NK-92 (cell line): Measurements from ENCODE around the gene AGPAT2.

Experiments
- DNase-seq: peaks from one replicate; lab custom pipeline; 2025; ENCODE audit not compliant: unreplicated experiment; lab: John Stamatoyannopoulos, UW

AGPAT2 gene

DNA sequence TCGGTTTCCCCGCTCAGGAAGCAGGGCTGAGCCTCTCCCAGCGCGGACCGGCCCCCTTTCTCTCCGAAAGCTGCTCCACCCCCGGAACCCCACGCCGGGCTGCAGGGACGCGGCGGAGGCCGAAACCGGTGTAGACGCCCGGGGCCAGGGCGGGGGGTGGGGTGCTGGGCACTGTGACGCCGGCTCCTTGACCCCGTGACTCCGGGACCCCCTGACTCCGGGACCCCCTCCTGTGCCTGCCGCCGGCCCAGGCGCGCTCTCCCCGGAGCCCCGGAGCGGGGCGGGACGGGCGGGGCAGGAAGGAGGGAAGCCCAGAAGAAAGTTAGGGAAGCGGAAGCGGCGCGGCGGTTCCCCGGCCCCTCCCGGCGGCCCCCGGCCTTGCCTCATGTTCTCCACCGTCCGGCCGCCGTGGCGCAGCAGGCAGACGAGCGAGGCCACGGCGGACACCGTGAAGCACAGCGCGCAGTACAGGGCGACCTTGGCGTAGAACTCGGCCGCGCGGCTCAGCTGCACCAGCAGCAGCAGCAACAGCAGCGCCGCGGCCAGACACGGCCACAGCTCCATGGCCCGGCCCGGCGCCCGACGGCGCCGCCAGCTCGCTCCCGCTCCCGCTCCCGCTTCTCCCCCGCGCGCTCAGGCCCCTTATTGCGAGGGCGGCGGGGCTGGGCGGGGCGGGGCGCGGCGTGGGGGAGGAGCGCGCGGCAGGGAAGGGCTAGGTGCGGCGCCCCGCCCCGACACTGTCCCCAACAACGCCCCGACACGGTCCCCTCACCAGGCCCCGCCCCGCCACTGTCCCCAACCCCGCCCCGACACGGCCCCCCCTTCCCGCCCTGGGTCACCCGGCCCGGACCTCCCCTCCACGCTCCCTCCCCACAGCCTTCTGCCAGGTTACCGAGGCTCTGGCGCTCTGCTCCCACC, at the start of gene AGPAT2:
TSS of gene AGPAT2 (minus strand) at position 664 of the 918 bp plus-strand sequence. CDS start at position 564, 100 bp downstream.
- DNase-seq = no peak

DNA sequence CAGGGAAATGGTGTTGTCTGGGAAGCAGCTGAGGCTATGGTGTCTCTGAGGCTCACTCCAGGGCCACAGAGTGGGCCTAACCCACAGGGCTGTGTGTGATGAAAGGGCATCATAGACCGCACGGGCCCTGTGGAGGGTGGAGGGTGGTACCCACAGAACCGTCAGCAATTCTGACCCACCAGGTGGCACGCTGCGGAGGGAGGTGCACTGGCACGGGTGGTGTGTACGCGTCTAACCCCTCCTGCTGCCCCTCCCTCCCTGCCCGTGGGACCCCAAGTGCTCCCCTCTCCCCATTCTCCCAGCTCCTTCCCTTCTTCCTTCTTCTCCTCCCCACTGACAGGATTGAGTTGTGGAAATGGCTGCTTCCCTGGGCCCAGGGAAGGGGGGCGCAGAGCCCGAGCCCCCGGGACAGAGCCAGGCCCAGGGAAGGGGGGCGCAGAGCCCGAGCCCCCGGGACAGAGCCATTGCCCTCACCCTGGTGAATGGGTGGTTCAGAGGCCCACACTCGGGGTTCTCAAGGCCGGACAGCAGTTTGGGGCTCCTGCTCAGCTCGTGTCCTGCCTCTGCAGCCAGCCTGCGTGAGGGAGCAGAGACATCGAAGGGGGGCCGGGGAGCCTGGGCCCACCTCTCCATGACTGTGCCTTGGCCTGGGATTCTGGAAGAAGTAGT, 48.7 kb upstream of the AGPAT2 start:
- DNase-seq = no peak

DNA sequence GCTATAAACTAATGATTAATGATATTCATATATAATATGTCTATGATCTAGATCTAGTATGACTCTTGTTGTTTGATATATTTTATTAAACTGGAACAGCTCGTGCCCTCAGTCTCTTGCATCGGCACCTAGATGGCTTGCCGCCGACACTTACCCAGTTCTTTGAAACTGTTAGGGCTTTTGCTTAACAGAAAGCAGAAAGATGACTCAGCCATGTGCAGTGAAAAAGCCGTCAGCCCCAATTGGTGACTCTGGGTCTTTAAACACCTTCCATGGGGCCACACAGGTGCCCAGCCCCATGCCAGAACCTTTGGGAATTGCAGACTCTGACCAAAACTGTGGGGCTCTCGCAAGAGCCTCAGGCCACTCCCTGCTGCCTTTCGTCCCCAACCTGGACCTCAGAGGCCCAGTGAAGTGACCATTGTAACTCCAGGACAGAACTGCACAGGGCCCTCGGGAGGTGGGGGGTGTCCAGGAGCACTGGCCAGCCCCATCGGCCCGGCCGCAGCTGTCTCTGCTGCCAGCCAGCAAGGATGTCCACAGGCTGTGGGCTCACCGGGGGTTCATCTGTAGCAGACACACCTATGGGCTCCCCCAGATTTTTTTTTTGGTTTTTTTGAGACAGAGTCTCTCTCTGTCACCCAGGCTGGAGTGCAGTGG, 47.7 kb upstream of the AGPAT2 start:
- no peak for DNase-seq

DNA sequence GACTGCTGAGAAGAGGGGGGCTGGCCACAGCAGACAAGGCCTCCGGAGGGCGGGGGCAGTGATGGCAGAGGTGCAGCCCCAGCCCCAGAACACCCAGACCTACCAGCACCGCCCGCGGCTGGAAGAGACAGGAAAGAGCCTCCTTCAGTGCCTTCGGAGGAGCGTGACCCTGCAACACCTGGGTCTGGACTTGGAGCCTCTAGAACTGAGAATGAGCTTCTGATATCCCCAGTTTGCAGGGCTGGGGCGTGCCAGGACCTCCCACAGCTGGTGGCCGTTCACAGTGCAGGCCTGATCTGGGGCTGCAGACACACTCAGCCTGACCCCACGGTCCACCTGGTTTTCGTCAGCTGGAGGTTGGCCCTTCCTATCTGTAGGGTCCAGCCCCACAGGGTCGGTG, 46.4 kb upstream of the AGPAT2 start:
- no peak for DNase-seq

DNA sequence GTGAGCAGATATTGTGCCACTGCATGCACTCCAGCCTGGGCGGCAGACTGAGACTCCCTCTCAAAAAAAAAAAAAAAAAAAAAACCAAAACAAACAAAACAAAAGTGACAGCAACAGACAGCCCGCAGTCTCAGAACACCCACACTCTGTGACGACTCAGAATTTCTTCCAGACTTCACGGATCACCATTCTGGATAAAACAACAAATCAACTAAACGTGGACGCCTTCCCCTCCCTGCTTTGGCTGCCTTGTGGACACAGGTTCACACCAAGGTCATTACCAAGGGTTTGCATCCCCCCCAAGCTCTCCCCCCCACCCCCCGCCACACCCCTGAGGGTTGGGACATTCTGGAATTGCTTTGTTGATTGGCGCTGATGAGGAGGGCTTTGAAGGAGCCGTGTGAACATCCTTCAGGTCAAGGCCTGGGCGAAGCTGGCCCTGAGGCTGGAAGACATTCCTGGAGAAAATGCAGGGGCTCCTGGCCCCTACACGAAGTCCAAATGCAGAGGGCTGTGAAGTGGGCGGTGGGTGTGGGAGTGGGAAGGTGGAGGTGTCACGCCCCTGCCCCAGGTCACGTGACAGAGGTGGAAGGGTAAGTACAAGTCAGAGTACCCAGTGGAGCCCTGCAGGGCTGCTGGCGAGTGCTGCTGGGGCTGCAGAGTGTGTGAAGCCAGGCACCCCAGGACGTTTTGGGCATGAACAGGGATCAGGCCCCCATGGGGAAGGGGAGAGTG, 45.4 kb upstream of the AGPAT2 start:
- no peak for DNase-seq

DNA sequence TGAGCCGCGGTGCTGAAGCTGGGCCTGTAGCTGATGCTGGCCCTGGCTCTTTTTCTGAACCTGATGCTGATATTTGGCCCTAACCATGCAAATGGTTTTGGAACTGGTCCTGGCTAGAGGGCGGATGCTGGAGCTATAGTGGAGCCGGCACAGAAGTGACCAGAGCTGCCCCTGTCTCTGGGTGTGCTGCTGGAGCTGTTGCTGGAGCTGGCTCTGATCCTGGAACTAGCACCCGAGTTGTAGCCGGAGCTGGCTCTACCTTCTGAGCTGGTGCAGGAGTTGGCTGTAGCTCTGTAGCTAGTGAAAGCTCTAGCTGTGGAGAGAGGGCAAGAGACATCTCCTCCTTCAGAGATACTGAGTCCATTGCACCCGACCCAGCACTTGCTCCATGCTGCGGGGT, 42.7 kb upstream of the AGPAT2 start:
- no peak for DNase-seq

DNA sequence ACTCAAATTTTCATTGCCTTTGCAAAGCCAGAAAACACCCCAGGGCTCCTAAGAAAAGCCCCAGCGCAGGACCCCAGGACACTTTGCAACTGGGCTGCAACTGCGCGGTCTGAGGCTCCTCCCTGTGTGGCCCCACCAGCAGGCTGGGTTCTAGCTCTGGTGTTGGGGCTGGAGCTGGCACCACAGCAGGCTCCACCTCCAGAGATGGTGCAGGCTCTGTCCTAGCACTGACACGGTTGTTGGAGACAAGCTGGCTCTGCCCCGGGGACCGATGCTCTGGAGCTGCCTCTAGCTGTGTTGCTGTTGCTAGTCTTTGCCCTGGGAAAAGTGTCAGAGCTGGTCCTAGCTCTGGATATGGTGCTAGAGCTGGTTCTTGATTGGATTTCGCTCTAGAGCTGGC, 41.9 kb upstream of the AGPAT2 start:
- no peak for DNase-seq

DNA sequence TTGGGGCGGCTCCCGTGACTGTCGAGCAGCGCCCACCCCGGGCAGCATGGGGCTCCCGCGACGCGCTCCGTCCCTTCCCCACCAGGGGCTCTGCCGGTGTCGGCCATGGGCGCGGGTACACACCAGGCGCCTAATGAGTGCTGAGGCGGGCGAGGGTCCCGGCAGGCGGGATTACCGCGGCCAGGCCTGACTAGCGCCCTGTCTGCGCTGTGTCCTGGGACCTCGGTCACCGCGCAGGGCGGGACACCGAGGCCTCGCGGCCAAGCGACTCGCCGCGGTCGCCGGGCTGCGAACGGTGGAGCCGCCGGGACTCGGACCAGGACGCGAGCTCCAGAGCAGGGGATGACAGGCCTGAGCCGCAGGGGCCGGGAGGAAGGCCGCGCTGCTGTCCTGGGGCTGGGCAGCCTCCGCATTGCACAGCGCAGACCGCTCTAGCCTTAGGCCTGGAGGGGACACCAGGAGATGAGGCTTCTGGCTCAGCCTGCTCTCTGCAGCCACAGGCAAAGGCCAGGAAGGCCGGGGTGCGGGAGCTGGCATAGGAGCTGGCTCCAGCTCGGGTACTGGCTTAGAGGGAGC, 41.4 kb upstream of the AGPAT2 start:
- no peak for DNase-seq

DNA sequence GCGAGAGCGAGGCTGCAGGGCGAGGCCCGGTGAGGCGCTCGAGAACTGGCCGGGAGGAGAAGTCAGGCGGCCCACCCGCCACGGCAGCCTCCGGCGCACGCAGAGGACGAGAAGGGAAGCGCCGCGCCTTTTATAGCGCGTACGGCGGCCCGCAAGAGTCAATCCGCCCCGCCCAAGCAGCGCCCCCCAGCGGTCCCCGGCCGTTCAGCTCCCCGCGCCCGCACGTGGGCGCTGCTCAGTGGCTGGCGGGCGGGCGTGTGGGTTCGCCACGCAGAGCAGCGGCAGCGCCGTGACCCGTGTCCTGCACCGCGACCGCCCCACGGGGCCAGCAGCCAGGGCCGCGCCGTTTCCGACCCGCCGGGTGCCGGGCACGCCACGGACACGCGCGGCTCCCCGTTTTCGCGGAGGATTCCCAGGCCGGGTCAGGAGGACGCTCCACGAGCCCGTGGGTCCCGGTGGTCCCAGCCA, 40.9 kb upstream of the AGPAT2 start:
- DNase-seq = no peak

DNA sequence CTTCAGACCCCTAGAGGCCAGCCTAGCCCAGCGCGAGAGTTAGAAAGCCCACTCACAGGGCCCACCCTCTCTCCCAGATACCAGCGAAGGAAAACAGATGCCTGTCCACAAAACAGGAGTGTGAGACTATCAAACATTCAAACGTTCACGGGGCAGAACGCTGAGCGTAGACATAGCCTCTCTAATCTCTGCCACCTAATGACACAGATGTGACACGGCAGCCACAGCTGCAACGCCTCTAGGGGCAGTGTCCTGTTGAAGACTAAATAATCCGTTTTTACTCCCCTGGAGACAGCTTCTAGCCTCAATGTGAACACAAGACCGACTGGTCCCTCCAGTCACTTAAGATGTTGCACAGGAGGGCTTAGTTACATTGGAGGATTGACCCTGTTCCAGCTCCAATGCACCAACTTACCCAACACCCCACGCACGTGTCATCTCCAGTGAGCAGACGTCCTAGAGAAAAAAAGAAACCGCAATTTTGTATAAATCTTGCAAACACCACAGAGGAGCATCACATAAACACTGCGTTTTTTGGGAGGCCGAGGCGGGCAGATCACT, 39.5 kb upstream of the AGPAT2 start:
- DNase-seq = no peak

DNA sequence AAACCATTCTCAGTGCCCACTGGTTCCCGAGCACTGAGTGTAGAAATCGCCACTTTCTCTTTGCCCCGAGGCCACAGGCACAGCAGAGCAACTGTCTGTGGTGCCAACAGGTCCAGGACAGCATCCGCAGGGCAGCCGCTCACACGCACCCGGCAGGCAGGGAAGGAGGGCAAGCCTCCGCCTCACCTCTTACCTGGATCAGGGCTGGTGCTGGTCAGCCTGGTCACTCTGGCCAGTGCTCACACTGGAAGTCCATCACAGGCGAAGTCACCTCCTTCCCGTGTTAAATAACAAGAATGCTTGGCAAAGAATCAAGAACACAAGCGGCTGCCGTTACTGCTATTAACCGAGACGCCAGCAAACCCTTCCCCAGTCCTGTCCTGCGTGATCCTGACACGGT, 38.9 kb upstream of the AGPAT2 start:
- DNase-seq = no peak

DNA sequence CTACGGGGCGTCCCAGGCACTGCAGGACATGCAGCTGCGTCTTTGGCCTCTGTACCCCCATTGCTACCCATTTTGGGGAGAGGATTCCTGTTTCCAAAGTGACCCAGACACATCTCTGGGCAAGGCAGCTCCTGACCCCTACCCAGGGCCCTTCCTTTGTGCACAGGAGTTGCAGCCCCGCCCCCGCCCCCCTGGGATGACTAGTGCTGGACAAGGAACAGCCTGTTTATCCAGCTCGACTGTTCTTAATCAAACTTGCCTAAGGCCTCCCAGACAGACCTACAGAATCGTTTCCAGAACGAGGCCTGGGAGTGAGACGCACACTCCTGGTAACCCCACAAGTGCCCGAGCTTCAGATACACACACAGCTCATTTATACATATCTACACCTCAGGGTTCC, 38.4 kb upstream of the AGPAT2 start:
- no peak for DNase-seq

DNA sequence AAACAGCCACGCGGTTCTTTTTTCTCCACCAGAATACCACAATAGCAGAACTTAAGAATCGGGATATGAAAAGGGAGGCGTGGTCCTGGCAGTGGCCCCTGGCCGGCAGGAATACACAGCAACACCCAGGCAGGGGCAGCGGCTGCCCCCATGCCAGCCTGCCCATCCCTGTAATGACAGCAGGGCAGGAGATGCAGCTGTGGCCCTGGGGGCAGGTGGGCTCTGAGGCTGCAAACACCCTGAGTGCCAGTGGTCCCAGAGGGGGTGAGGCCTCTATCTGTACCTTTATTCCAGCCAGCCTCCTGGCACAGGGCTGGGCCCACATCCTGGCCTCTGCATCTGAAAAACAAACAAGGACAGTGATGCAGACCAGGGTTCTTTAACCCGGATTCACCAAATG, 37.5 kb upstream of the AGPAT2 start:
- DNase-seq = no peak

DNA sequence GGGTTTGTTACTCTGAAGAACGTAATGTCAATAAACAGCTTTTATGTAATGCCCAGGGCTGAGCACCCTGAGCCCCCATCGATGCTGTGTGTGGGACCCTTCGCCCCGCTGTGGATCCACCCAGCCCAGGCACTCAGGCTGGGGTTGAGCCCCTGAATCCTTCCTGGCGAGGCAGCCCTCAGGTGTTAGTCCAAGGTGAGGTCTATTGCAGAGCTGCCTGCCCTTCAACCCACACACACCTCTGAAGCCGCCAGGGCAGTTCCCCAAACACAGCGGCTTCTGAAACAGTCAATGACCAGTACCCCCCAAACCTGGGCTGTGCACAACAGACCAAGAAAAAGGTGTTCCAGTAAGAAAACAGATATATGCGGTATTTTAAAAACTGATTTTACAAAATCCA, 36.7 kb upstream of the AGPAT2 start:
- DNase-seq = no peak

DNA sequence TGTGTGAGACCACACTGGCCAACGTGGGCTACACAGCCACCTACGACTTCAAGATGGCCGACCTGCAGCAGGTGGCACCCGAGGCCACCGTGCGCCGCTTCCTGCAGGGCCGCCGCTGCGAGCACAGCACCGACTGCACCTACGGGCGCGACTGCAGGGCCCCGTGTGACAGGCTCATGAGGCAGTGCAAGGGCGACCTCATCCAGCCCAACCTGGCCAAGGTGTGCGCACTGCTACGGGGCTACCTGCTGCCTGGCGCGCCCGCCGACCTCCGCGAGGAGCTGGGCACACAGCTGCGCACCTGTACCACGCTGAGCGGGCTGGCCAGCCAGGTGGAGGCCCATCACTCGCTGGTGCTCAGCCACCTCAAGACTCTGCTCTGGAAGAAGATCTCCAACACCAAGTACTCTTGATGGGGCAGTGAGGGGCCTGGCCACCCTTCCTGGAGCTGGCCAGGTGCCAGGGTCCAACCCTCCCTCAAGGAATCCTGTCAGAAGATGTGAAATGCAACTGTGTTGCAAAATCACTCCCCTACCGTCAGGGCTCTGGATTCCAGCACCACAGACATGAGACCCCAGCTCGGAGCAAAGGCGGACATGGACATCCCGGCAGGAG, 36.2 kb upstream of the AGPAT2 start:
- DNase-seq = no peak

DNA sequence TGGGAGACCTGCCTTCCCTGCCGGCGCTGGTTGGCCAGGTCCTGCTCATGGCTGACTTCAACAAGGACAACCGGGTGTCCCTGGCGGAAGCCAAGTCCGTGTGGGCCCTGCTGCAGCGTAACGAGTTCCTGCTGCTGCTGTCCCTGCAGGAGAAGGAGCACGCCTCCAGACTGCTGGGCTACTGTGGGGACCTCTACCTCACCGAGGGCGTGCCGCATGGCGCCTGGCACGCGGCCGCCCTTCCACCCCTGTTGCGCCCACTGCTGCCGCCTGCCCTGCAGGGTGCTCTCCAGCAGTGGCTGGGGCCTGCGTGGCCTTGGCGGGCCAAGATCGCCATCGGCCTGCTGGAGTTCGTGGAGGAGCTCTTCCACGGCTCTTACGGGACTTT, 35.7 kb upstream of the AGPAT2 start:
- no peak for DNase-seq

DNA sequence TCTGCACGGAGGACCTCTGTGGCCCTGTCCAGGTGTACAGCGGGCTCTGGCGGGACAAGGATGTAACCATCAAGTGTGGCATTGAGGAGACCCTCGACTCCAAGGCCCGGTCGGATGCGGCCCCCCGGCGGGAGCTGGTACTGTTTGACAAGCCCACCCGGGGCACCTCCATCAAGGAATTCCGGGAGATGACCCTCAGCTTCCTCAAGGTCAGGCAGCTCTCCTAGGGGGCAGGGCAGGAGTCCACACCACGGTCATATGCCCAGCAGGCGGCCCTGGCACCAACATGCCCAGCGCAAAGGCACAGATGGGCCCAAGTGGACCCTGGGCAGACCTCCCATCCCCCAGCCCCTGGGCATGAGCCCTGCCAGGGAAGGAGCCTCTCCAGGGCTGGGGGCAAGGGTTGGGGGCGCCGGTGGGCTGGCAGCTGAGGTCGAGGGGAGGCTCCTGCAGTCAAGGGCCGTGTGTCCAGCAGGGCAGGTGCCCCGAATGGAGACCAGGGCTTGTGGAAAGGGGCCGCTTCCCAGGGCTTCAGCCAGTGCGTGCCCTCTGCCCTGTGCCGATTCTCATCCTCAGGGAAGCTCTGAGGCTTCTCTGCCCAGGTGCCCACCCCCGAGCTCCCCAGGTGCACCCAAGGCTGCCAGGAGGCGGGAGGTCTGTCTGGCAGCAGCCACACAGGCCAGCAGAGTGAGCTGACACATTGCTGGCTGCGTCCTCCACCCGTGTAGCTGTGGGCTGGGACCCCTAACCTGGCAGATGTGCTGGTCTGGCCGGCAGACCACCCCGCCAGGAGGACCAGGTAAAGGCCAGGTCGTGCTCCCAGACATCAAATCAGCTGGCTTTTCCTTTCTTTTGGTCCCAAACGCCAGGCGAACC, 35.1 kb upstream of the AGPAT2 start:
- no peak for DNase-seq

DNA sequence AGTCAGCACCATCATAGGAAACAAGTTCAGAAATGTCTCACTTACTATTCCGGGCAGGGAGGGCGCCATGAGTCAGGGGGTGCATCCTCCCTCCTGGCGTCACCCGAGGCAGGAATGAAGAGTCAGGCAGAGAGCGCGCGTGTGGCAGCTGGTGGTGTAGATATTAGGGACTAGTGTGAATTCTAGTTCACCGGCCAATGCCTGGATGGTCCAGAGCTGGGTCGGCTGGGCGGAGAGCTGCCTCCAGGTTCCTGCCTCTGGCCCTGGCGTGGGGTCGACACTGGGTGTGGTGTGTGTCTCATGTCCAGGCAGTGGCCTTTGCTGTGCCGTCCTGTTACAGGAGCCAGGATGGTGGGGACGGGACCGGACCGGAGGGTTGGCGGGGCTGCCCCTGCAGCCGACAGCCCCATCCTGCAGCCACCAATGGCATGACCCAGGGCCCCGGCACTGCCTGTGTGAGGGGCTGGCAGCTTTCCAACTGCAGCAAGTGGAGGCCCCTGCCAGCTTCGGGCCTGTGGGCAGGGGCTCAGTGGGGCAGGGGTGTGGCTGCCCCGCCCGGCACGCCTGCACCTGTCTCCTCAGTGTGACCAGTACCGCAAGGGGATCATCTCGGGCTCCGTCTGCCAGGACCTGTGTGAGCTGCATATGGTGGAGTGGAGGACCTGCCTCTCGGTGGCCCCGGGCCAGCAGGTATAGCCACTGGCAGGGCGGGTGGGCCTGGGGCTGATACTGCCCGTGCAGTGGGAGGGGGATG, 34.3 kb upstream of the AGPAT2 start:
- DNase-seq = no peak
